ENCODE results near the gene ABLIM3.

- TF ChIP-seq ZFP3 (CRISPR knock-in tag; IDR thresholded peaks at IDR 0.05) (no peak), OSR1 (CRISPR knock-in tag; IDR thresholded peaks at IDR 0.05) (no peak), PATZ1 (CRISPR knock-in tag; IDR thresholded peaks at IDR 0.05; ENCODE audit: borderline replicate concordance) (no peak), ARNTL (CRISPR knock-in tag; IDR thresholded peaks at IDR 0.05; ENCODE audit: borderline replicate concordance, low read depth) (no peak), RARB (CRISPR knock-in tag; IDR thresholded peaks at IDR 0.05) (no peak), ESRRG (CRISPR knock-in tag; IDR thresholded peaks at IDR 0.05) (no peak), ZNF565 (CRISPR knock-in tag; conservative IDR thresholded peaks at IDR 0.05; ENCODE audit: low read depth) (no peak)
Observed at GRCh38 chr5:149202910-149203451, 61.7 kb downstream of the ABLIM3 start.

Measured in SK-N-SH treated with all-trans-retinoic acid at 6 μM for 48 hours (cell line).